ENCODE measurements around the gene MEPE. TPM values are rescaled to one million over a fixed set of nuclear protein-coding genes. Genes with fewer than 3 reads are reported as not detected.
"Not testable (repeated sequence)": the region's sequence is repeated elsewhere in the genome, so short reads cannot be mapped to it uniquely, and the experiment has no call there.

The MEPE gene
- total RNA-seq, 1 donor from 2014 or later: not detected

DNA sequence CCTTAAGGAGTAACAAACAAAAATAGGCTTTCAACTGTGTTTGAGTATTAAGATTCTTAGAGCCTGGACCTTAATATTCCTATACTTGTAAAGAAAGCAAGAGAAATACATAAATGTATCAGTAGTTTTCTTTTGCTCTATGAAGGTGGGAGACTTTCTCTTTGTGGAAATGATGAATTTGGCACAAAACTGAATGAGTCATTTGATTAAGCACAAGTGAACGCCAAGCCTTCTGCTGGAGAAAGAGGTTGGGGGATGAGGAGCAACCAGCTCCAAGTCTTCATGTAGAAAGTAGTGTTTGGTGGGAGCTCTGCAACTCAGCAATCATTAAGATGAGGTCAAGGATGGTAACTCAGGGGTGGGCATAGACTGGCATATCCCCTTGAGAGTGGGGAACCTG is 49.6 kb downstream of the MEPE start:
- CTCF ChIA-PET: no interaction called here
- Mint-ChIP-seq H3K4me3 (no peak overlapping the region), H3K9me3 (peaks cover 3% of the 10 kb centered on the region), H3K27me3 (no peaks in the 10 kb centered on the region), H3K27ac (no peak overlapping the region), H3K36me3 (ENCODE audit: low read depth) (no peaks in the 10 kb centered on the region), H3K4me1 (peaks cover 21% of the 10 kb centered on the region)
- DNase-seq (no peak), ATAC-seq (ENCODE audit: low read depth) (no peak)
- TF ChIP-seq, protein P1, sequence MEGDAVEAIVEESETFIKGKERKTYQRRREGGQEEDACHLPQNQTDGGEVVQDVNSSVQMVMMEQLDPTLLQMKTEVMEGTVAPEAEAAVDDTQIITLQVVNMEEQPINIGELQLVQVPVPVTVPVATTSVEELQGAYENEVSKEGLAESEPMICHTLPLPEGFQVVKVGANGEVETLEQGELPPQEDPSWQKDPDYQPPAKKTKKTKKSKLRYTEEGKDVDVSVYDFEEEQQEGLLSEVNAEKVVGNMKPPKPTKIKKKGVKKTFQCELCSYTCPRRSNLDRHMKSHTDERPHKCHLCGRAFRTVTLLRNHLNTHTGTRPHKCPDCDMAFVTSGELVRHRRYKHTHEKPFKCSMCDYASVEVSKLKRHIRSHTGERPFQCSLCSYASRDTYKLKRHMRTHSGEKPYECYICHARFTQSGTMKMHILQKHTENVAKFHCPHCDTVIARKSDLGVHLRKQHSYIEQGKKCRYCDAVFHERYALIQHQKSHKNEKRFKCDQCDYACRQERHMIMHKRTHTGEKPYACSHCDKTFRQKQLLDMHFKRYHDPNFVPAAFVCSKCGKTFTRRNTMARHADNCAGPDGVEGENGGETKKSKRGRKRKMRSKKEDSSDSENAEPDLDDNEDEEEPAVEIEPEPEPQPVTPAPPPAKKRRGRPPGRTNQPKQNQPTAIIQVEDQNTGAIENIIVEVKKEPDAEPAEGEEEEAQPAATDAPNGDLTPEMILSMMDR (IDR thresholded peaks at IDR 0.05): no peak
- intact Hi-C loops (cut with micrococcal nuclease): no loop called here
- POLR2A ChIA-PET: no interaction called here

DNA sequence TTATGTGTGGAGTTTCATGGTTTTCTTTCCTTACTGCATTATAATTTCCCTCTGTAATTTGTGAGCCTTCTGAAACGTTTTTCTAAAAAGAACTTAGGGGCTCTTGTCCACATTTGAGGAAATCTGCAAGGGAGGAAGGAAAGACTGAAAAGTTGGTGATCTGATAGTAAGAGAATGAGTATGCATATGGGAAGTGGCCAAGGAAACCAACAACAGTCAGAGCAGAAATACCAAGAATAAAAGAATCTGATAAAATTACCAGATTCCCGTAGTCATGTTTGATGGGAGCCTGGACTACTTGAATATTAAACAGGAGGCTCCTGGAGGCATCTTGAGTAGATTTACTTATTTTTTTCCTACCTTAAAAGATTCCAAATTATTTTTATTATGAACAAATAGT is 50.1 kb downstream of the MEPE start:
- POLR2A ChIA-PET: interaction anchor here (0.7 kb wide), 1 partner anchor 8 kb away, joined by 9 read pairs; no protein-coding TSS in a partner anchor
- Mint-ChIP-seq H3K4me1 (peaks cover 22% of the 10 kb centered on the region), H3K27me3 (no peaks in the 10 kb centered on the region), H3K4me3 (no peak overlapping the region), H3K9me3 (peaks cover 2% of the 10 kb centered on the region), H3K27ac (no peak overlapping the region), H3K36me3 (ENCODE audit: low read depth) (no peaks in the 10 kb centered on the region)
- TF ChIP-seq, protein P1 (IDR thresholded peaks at IDR 0.05): no peak
- DNase-seq (no peak), ATAC-seq (ENCODE audit: low read depth) (no peak)
- CTCF ChIA-PET: no interaction called here
- intact Hi-C loops (cut with micrococcal nuclease): no loop called here

DNA sequence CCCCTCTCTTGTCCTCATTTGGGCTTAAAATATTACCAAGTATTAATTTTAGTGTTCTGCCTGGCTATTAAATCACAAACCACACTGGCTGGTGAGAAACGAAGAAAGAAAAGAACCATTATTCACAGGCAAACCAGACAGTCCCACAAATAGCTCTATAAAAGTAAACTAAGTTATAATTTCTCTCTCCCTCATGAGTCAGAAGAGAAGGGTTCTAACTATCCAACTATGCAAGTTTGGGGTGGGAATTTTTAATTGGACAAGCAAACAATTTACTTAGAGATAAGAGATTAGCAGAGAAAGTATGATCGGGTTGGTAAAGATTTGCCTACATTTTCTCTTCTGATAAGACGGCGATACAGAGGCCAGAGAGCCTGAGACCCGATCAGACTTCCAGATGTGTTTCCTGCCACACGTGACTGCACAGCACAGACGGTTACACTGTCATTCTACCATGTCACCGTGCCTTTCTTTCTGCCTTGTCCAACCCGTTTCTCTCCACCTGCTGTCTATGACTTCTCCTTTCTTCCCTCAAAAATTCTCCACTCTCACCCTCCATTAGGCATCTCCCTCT is 52.3 kb downstream of the MEPE start:
- Mint-ChIP-seq H3K27me3 (no peaks in the 10 kb centered on the region), H3K36me3 (ENCODE audit: low read depth) (no peaks in the 10 kb centered on the region), H3K27ac (no peak overlapping the region), H3K9me3 (peaks cover 8% of the 10 kb centered on the region), H3K4me3 (peak overlapping the region; percentile 30), H3K4me1 (peaks cover 26% of the 10 kb centered on the region)
- DNase-seq (no peak), ATAC-seq (ENCODE audit: low read depth) (no peak)
- intact Hi-C loops (cut with micrococcal nuclease): no loop called here
- ChIA-PET POLR2A (no interaction called here), CTCF (no interaction called here)
- TF ChIP-seq, protein P1 (IDR thresholded peaks at IDR 0.05): no peak

DNA sequence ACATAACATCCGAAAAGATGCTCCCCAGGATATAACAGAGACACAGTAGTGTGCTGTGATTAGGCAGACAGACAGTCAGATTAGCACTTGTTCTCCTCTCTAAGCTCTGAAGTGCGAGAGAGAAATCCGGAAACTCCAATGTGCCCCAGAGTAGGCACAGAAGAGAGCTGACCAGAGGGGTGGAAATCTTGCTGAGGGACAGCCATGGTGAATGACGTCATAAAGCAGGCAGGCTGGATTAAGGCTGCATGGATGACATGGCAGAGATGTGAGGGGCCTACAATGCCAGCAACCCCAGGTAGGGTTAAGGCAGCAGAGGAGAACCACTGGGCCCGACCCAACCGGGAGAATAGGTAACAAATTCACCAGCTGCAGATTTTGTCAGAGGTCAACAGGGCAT is 53.3 kb downstream of the MEPE start:
- intact Hi-C loops (cut with micrococcal nuclease): no loop called here
- ChIA-PET POLR2A (no interaction called here), CTCF (no interaction called here)
- H3K9me3 Mint-ChIP-seq: peaks cover 8% of the 10 kb centered on the region
- no peak overlapping the region for H3K4me3 Mint-ChIP-seq
- no peak overlapping the region for H3K27ac Mint-ChIP-seq
- ATAC-seq (ENCODE audit: low read depth) (no peak), DNase-seq (no peak)
- peaks cover 36% of the 10 kb centered on the region for H3K4me1 Mint-ChIP-seq
- no peaks in the 10 kb centered on the region for H3K36me3 Mint-ChIP-seq (ENCODE audit: low read depth)
- no peaks in the 10 kb centered on the region for H3K27me3 Mint-ChIP-seq
- TF ChIP-seq, protein P1 (IDR thresholded peaks at IDR 0.05): no peak

DNA sequence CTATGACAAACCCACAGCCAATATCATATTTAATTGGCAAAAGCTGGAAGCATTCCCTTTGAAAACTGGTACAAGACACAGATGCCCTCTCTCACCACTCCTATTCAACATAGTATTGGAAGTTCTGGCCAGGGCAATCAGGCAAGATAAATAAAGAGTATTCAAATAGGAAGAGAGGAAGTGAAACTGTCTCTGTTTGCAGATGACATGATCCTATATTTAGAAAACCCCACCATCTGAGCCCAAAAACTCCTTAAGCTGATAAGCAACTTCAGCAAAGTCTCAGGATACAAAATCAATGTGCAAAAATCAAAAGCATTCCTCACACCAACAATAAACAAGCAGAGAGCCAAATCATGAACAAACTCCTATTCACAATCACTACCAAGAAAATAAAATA is 58.0 kb downstream of the MEPE start:
- H3K27ac Mint-ChIP-seq; POLR2A ChIA-PET; H3K27me3 Mint-ChIP-seq; CTCF ChIA-PET; ATAC-seq (ENCODE audit: low read depth); intact Hi-C loops (cut with micrococcal nuclease); DNase-seq; H3K36me3 Mint-ChIP-seq (ENCODE audit: low read depth): not testable (repeated sequence)
- Mint-ChIP-seq H3K4me3 (peak overlapping the region; percentile 13), H3K4me1 (peaks cover 29% of the 10 kb centered on the region), H3K9me3 (peaks cover 10% of the 10 kb centered on the region)
